ENCODE results near the gene RIIAD1.

GRCh38 chr1:151718011-151718431, 3.3 kb upstream of the RIIAD1 start:
- TF ChIP-seq CTCF (IDR thresholded peaks at IDR 0.05) (no peak), POLR2A (IDR thresholded peaks at IDR 0.05) (no peak)
